HG03103 (cell line): ENCODE measurements around the gene SLC25A28.

Experiments used
- ATAC-seq: cut with Tn5 transposase; IDR thresholded peaks from one replicate; pipeline ENCODE4 v1.9.1; 2021; ENCODE audit warnings: low read depth; ENCODE audit not compliant: unreplicated experiment

Gene SLC25A28

GRCh38 chr10:99593312-99593711 lies 26.9 kb downstream of the SLC25A28 start:
- no peak for ATAC-seq

- ATAC-seq = no peak
These were observed 29.4 kb downstream of the SLC25A28 start for GRCh38 chr10:99590799-99591198.

GRCh38 chr10:99583687-99584086 lies 36.6 kb downstream of the SLC25A28 start:
- ATAC-seq = no peak

DNA sequence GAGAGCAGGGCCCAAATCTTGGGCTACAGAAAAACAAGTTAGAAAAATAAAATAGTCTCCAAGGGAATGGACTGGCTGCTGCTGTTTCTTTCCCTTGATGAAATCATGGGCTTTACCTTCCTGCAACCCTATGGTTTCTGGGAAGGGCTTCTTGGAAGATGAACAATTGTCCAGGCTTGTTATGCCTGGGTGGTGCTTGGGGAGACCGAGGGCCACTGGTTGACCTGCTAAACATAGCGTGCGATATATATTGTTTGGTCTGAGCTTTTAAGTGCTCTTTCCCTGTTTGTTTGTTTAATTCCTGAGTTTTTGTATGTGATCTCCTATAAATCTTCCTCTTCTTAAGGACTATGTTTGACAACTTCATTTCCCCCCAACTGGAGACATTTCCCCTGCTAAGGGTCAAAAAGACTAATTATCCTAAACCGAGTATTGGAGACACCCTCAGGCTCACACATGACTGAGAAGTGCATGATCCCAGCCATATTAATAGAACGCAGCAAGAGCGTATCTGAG lies 37.9 kb downstream of the SLC25A28 start:
- no peak for ATAC-seq

GRCh38 chr10:99579971-99580370 lies 40.3 kb downstream of the SLC25A28 start:
- ATAC-seq = no peak

DNA sequence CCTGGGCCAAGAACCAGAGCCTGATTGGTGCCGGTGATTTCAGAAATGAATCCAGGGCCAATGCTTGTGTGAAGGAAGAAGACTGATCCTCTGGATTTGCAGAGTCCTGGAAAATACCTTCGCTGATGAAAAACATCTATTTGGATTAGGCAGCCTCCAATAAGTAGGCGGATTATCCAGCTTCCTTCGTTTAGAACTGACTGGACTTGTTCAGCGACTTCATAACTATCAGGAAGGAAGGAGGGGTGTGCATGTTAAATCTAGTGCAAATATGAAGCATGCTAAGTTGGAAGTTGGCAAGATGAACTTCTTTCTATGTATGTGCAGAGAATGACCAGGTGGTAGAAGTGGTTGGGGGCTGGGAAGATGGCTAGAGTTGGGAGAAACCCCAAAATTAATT lies 46.4 kb downstream of the SLC25A28 start:
- ATAC-seq = no peak

DNA sequence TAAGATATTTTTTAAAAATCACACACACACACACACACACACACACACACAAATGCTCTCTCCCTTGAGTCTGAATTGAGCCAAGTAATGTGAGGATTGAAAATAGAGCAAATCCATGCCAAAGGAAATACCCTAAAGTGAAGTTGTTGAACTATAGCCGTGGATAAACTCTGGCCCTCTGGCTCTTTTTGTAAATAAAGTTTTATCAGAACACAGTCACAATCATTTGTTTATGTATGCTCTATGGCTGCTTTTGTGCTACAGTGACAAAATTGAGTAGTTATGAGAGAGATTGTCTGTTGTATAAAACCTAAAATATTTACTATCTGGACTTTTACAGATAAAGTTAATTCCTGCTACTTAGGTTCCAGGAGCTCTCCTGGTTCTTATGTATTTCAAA lies 48.4 kb downstream of the SLC25A28 start:
- no peak for ATAC-seq

GRCh38 chr10:99569961-99570360 lies 50.3 kb downstream of the SLC25A28 start:
- no peak for ATAC-seq

DNA sequence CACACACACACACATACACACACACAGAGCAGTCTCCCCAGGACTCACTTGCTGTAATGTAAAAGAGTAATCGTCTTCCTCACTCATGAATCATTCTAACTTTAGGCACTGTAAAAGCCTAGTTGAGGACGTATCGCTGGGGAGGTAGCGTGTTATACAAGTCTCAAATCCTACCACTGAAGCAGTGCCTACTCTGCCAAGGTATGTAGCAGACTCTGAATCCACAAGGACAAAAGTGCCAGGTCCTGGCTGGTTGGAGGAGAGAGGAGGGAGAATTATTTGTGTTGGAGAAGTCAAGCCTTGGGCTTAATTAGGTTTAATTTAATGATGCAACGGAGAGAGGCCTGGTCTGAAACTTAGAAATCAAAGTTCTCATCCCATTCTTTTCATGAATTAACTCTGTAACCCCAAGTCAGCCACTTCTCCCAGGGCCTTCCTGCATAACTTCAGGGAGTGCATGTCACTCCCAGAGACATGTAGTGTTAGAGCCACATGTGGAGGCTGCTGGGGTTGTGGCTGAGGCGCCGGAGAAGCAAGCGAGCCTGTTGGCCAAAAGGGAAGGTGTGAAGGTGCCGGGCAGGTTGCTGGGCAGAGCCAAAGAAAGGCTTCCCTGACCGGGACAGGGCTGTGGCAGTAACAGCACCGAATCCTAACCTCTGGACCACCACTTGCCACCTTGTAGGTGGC lies 50.8 kb downstream of the SLC25A28 start:
- no peak for ATAC-seq

- ATAC-seq = no peak
These were observed 55.1 kb downstream of the SLC25A28 start for GRCh38 chr10:99565166-99565565.

DNA sequence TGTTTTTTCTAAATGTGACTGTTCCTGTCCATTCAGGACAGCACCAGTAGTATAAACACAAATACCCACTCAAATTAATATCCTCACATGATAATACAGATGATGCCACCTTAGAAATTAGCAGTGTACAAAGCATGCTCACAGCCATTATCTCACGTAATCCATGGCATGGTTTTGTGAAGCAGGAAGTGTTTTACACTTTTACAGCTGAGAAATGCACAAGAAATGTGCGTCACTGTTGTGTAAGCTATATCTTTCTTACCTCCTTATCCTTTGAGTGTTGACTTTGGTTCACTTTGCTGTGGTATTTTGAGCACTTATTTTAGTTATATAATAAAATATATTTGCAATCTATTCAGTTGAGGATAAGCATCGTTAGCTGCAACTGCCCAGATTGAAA lies 55.9 kb downstream of the SLC25A28 start:
- ATAC-seq = no peak

- no peak for ATAC-seq
These were observed 57.6 kb downstream of the SLC25A28 start for GRCh38 chr10:99562631-99563030.
